GM03348 (cell line): ENCODE results near the gene RBPJL.
A peak's percentile ranks its signal among the peaks of the same experiment; 100 is the strongest.

Experiments used
- DNase-seq: peaks from one replicate; pipeline ENCODE4 v3.0.0; 2012; ENCODE audit warnings: low spot score

RBPJL gene

DNA sequence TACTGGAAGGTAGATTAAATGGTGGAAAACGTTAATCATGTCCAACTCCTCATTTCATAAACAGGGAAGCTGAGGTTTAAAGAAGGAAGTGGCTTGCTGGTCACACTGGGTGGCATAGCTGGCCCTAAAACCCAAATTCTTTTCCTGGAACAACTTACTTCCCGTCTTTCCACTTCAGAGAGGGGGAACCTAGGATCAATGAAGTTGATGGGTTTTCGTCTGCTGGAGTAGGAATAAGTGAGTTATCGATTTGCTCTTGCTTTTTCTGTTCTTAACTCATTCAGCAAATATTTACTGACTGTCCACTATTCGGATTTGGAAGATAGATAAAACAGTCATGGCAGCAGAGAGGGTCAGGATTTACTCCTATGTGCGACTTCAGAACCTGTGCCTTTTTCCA, 55.2 kb downstream of the RBPJL start:
- no peak for DNase-seq

DNA sequence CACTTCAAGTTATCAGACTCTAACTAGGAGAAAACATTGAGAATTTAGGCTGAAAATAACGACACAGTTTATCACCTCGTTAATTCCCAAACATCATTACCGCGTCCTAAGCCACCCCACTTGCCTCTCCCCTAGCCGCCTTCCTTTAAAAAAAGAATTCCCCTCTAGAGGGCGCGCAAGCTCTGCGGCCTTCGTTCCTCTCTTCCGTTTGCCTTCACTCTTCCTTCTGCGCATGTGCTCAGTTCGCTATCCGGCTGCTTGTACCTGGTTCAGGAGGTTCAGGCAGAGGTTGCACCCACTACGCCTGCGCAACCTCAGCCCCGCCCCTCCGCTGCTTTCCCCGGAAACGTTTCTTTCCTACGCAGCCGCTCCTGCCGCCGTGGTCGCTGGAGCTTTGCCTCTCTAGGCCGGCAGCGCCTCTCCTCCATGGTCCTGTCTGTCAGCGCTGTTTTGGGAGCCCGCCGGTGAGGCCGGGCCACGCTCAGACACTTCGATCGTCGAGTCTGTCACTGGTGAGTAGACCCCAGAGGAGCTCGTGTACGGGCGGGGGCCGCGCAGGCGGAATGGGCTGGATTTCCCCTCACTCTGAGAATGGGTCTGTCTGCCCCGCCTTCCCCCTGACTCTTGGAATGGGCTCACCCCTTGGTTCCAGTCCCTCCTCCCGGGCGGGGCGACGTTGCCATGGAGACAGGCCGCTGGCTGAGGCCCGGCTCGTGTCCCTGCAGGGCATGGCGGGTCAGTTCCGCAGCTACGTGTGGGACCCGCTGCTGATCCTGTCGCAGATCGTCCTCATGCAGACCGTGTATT, 56.4 kb downstream of the RBPJL start, which contains the start of gene SYS1:
Gene SYS1 (plus strand): TSS at position 353 of the 807 bp plus-strand sequence. CDS start 376 bp downstream, at position 729.
- peak; percentile 98 for DNase-seq

DNA sequence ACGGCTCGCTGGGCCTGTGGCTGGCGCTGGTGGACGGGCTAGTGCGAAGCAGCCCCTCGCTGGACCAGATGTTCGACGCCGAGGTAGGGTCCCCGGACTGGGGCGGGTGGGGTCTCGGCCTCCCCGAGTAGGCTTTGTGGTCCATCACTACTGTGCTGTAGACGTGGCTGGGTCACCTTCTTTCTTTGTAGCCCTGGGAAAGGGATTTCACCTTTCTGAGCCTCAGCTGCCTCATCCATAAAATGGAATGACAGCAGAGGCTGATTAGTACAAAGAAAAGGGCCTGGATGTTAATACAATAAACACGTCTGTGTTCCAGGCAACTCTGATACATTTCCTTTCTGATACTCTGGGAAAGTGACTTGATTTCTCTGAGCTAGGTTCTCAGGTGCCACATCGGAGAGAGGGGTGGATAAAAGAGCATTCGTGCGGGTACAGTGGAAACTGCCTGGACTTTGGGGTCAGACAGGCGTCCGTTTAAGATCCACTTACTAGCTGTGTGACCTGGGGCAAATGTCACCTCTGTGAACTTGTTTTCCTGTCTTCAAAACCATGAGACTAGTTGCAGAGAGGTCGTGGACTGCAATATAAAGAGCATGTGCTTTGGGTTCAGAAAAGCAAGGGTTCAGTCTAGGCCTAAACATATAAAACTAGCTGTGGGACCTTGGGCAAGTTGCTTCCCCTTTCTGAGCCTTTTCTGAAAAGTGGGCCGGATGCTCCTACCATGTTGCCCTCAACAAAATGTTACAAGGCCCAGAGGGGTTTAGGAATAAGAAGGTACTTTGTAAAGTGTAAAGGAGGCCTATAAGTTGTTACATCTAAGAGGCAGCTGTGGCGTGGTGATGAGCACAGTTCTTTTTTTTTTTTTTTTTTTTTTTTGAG, 57.2 kb downstream of the RBPJL start:
- no peak for DNase-seq

- no peak for DNase-seq
Measured at GRCh38 chr20:45365444-45365970, 58.9 kb downstream of the RBPJL start.

GRCh38 chr20:45366192-45366591, 59.6 kb downstream of the RBPJL start:
- no peak for DNase-seq

- no peak for DNase-seq
Measured at GRCh38 chr20:45366631-45367030, 60.0 kb downstream of the RBPJL start.

- DNase-seq, result no peak
Measured at GRCh38 chr20:45367126-45367525, 60.5 kb downstream of the RBPJL start.
